ENCODE data around the gene KRTAP5-1.

KRTAP5-1 gene

GRCh38 chr11:1536065-1536843 is 48.8 kb downstream of the KRTAP5-1 start:
- TF ChIP-seq, protein P1, sequence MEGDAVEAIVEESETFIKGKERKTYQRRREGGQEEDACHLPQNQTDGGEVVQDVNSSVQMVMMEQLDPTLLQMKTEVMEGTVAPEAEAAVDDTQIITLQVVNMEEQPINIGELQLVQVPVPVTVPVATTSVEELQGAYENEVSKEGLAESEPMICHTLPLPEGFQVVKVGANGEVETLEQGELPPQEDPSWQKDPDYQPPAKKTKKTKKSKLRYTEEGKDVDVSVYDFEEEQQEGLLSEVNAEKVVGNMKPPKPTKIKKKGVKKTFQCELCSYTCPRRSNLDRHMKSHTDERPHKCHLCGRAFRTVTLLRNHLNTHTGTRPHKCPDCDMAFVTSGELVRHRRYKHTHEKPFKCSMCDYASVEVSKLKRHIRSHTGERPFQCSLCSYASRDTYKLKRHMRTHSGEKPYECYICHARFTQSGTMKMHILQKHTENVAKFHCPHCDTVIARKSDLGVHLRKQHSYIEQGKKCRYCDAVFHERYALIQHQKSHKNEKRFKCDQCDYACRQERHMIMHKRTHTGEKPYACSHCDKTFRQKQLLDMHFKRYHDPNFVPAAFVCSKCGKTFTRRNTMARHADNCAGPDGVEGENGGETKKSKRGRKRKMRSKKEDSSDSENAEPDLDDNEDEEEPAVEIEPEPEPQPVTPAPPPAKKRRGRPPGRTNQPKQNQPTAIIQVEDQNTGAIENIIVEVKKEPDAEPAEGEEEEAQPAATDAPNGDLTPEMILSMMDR (IDR thresholded peaks at IDR 0.05; ENCODE audit: low read depth, low read length) = no peak
- Histone ChIP-seq H3K4me3 (ENCODE audit: low read depth, low read length) (no peak overlapping the region), H3K27me3 (no peaks in the 10 kb centered on the region), H3K4me1 (peaks cover 5% of the 10 kb centered on the region; the same call in 1 of the 2 replicates), H3K9me3 (no peaks in the 10 kb centered on the region), H3K36me3 (no peaks in the 10 kb centered on the region)
- no peak for DNase-seq

DNA sequence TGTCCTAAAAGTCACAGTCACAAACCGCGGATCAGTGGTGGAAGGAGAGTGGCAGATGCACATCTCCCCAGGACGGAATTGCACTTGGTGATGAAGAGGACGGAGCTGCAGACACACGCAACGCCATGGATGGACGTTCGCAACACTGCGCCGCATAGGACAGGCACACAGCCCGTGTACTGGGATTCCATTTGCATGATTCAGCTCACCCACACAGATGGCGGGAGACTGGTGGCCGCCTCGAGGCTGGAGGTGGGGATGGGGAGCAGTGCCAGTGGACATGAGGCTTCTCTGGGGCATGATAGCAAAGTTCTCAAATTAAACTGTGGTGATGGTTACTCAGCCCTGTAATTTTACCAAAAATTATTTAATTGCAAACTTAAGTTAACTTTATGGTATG is 50.4 kb downstream of the KRTAP5-1 start:
- no peaks in the 10 kb centered on the region for H3K36me3 ChIP-seq
- TF ChIP-seq, protein P1 (IDR thresholded peaks at IDR 0.05; ENCODE audit: low read depth, low read length) = no peak
- no peak overlapping the region for H3K4me3 ChIP-seq (ENCODE audit: low read depth, low read length)
- no peaks in the 10 kb centered on the region for H3K27me3 ChIP-seq
- H3K9me3 ChIP-seq = no peaks in the 10 kb centered on the region
- peaks cover 5% of the 10 kb centered on the region; the same call in 1 of the 2 replicates for H3K4me1 ChIP-seq
- DNase-seq = no peak
